Fibroblast of villous mesenchyme (primary cell): ENCODE data around the gene CDH16. TPM values are rescaled to one million over a fixed set of nuclear protein-coding genes. Genes with fewer than 3 reads are reported as not detected.

ENCODE experiments used
- DNase-seq: peaks from one replicate; pipeline ENCODE4 v3.0.0-alpha.2; 2010; ENCODE audit warnings: low read depth
- H3K4me3 ChIP-seq: 2 replicates; pipeline ENCODE4 v1.5.1; 2011; ENCODE audit warnings: low read depth, mild to moderate bottlenecking, low read length
- total RNA-seq: library from RNA; depleted of rRNA; stranded (reverse); fragments of >200 nt; gene quantifications from 2 replicates; pipeline ENCODE4 v1.2.3, GENCODE V29; 2012
- TF ChIP-seq, protein P1 (sequence below): IDR thresholded peaks from 2 replicates; pipeline ENCODE4 v1.5.1; 2012; ENCODE audit warnings: low read depth, mild to moderate bottlenecking, low read length; ENCODE audit not compliant: insufficient read depth

CDH16 gene
- total RNA-seq, 1 donor, result not detected

DNA sequence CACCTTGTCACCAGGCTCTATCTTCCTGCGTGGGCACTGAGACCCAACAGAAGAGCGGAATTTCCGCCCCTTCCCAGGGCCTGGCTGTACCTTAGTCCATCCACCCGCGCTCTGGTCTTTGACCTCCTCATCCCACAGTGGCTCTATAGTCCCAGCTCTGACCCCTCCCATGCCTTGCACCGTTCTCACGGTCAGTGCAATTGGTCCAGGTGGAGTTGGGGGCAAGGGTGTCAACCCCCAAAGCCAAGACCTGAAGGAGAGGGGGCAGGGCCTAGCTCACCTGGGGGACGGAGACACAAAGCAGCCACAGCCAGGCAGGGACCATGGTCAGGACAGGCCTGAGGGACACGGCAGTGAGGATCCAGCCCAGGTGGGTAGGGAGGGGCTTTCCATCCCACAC lies 944 bp downstream of the CDH16 start:
- no peak for DNase-seq
- TF ChIP-seq, protein P1, sequence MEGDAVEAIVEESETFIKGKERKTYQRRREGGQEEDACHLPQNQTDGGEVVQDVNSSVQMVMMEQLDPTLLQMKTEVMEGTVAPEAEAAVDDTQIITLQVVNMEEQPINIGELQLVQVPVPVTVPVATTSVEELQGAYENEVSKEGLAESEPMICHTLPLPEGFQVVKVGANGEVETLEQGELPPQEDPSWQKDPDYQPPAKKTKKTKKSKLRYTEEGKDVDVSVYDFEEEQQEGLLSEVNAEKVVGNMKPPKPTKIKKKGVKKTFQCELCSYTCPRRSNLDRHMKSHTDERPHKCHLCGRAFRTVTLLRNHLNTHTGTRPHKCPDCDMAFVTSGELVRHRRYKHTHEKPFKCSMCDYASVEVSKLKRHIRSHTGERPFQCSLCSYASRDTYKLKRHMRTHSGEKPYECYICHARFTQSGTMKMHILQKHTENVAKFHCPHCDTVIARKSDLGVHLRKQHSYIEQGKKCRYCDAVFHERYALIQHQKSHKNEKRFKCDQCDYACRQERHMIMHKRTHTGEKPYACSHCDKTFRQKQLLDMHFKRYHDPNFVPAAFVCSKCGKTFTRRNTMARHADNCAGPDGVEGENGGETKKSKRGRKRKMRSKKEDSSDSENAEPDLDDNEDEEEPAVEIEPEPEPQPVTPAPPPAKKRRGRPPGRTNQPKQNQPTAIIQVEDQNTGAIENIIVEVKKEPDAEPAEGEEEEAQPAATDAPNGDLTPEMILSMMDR, result no peak
- no peak overlapping the region for H3K4me3 ChIP-seq

DNA sequence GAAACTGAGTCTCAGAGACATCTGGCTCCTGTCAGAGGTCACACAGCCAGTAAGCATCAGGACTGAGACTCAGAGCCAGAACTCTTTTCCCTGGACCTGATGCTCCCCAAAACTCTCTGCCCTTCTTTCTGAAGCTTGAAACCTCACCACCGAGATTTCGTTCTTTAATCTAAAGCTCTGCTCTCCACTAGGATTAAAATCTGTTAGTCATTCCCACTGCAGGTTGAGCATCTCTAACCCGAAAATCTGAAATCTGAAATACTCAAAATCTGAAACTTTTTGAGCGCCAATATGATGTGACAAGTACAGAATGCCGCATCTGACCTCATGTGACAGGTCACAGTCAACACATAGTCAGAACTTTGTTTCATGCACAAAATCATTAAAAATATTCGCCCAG lies 2.2 kb downstream of the CDH16 start:
- no peak for DNase-seq
- H3K4me3 ChIP-seq, result no peak overlapping the region
- TF ChIP-seq, protein P1, result no peak

DNA sequence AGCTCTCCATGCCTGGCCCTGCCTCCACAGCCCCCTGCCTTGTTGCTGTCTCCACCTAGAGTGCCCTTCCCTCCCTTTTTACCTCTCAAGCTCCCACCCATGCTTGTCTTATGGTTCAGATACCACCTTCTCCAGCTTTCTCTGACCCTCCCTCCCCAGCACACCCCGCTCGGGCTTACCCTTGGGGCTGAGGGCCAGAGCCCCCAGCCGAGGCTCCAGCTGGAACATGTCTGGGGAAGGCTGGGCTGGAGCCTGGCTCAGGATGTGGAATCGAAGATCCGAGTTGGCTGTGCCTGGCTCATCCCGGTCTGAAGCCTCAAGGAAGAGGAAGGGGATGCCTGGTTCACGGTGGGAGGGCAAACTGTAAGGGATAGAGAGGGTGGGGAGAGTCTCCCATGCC lies 3.6 kb downstream of the CDH16 start:
- no peak overlapping the region for H3K4me3 ChIP-seq
- no peak for DNase-seq
- TF ChIP-seq, protein P1, result no peak

DNA sequence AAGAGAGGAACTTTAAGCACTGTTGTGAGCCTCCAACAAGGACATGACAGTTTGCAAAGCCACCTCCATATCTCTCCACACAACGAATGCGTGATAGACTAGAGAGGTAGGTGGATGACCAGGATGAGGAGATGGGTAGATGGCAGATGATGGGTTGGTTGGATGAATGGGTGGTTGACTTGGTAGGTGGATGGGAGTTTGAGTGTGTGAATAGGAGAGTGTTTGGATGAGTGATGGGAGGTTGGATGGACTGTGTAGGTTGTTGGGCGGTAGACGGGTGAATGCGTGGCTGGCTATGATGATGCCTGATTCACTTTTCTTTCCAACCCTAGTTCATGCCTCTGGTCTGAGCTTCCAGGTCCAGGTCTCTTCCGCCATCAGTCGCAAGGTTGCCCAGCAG lies 4.1 kb downstream of the CDH16 start:
- TF ChIP-seq, protein P1, result no peak
- H3K4me3 ChIP-seq, result no peak overlapping the region
- DNase-seq, result no peak

DNA sequence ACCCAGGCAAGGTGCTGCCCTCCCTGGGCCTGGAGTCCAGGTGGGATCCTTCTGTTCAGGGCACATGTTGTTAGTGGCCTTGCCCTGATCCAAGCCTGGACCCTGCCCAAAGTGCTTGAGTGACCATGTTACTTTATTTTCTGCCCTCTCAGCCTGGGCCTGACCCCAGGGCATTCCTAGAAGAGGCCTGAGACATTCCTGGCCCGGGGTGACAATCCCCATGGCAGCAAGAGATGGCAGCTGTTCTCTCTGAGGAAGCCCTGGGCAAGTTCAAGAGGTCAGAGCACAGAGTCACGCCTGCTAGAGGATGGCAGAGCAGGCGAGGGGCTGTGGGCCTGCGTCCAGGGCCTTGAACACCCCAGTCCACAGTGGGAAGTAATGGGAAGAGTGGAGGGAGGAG lies 5.0 kb downstream of the CDH16 start:
- no peak overlapping the region for H3K4me3 ChIP-seq
- DNase-seq, result no peak
- TF ChIP-seq, protein P1, result no peak

DNA sequence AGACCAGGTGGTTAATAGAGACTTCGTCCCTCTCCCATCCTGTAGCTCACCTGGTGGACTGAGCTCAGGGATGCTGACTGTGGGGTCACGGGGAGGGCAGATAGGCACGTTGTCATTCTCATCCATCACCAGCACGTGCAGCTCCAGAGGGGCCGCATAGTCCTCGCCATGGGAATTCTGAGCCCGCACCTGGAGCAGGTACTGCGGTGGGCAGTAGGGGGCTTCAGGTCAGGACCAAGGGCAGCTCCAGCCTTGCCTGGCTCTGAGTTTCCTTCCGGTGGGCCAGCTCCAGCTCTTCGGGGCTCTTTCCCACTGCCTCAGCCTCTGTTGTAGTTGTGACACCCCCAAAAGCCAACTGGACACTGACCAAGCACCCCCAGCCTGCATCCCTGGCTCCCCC lies 5.6 kb downstream of the CDH16 start:
- no peak for DNase-seq
- TF ChIP-seq, protein P1, result no peak
- no peak overlapping the region for H3K4me3 ChIP-seq

DNA sequence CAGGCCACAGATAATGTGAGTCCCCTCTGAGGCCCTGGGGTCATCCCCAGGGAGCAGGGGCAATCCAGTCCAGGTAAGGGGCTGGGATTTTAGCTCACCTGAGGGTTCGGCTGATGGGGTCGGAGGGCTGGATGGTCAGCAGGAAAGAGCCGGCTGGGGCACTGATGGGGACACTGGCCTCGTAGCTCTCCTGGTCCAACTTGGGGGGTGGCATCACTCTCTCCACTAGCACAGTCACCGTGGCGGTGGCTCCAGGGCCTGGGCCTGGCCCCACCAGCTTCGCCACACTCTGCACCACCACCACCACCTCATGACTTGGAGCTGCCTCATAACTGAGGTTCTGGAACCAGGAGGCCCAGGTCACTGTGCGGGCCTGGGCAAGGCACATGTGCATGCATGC lies 6.9 kb downstream of the CDH16 start:
- DNase-seq, result no peak
- TF ChIP-seq, protein P1, result no peak
- no peak overlapping the region for H3K4me3 ChIP-seq
